Stimulated activated CD4-positive, alpha-beta T cell treated with anti-CD3 and anti-CD28 coated beads, Interleukin-12 subunit alpha, Interleukin-12 subunit beta, amount 100 ng/mL, for 4 hours (primary cell): ENCODE results near the gene GSTP1.
A peak's percentile ranks its signal among the peaks of the same experiment; 100 is the strongest.
"Not testable (repeated sequence)": the region's sequence is repeated elsewhere in the genome, so short reads cannot be mapped to it uniquely, and the experiment has no call there.

Source experiments
- DNase-seq: peaks from one replicate; pipeline ENCODE4 v3.0.0-alpha.2; 2020

The GSTP1 gene

DNA sequence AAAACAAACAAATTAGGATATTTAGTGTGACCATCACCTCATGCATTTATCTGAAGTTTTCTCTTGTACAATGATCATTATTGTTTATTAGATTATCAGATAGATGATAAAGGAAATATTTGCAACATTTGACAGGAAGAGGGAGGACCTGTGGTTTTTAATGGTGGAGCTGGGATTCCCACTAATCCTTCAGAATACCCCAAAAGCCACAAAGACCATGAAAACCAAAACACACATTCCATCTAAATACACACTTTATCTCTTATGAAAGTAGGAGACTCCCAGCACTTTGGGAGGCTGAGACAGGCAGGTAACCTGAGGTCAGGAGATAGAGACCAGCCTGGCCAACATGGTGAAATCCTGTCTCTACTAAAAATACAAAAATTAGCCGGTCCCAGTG, 15.5 kb downstream of the GSTP1 start:
- no peak for DNase-seq

DNA sequence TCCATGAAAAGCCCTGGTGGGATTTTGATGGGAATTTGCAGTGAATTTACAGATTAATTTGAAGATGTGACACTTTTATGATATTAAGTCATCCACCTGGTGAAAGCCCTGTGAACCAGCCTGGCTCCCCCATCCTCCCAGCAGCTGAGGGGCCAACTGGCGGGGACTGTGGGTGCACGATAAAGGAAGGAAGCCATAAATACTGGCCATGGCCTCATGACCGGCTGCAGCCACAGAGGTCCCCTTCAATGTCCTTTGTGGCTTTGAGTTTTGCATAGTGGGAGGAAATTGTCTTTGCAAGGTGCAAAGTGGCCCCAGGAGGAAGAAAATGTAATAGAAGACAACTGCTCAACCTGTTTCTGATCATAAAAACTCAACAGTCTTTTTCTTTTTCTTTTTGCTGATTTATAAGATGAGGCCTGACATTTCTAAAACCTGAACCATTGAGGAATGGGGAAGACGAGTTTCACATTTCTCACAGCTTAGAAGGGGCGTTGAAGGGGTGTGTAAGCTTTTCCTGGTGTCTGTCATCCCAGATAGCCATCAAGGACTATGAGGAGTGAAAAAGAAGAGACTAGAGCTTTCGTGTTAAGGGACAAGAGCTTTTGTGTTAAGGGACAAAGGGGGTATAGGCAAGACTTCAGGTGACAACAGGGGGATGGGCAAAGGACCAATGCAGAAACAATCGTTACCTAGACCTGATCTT, 16.9 kb downstream of the GSTP1 start:
- DNase-seq, result no peak

DNA sequence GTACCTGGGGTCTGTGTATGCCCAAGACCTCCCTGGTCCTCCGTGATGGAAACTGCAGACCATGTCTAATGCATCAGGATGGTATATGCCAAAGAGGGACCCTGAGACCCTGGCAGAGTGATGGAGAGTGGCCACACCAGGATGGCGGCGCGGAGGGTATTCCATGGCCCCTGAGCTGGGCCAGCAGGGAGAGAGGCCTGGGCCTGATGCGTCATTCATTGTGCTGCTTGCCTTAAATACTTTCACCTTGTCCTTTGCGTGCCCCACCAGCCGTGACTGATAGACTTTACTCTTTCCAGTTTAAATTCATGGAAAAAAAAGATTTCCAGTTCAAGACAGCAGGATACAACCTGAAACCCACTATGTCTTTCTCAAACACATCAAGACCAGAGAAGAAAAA, 17.5 kb downstream of the GSTP1 start:
- no peak for DNase-seq

DNA sequence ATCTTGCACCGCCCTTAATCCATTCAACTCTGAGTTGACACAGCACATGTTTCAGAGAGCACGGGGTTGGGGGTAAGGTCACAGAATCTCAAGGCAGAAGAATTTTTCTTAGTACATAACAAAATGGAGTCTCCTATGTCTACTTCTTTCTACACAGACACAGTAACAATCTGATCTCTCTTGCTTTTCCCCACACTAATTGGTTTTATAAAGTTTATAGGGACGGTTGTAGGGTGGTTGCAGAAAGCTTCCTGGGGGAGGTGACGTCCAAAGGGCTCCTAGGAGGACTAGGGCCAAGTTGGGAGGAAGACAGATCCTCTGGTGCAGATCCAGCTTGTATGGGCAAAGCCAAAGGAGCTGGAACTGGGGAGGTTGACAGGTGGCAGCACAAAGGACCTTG, 20.5 kb downstream of the GSTP1 start:
- not testable (repeated sequence) for DNase-seq

DNA sequence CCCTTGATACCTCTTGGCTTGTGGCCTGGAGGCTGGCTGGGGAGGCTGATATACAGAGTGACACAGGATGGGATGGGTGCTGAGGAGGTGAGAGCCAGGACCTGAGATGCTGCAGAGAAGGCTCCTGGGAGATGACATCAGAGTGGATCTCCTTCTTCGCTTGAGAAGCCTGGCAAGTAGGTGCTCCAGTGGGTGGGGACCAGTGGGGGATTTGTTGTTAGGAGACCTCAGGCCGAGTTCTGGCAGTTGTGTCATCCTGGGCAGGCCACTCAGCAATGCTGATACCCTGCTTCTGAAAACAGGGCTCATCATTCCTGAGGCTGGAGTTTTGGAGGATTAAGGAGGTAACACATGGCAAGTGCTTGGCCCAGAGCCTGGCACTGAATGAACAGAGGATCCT, 21.2 kb downstream of the GSTP1 start:
- DNase-seq, result no peak

DNA sequence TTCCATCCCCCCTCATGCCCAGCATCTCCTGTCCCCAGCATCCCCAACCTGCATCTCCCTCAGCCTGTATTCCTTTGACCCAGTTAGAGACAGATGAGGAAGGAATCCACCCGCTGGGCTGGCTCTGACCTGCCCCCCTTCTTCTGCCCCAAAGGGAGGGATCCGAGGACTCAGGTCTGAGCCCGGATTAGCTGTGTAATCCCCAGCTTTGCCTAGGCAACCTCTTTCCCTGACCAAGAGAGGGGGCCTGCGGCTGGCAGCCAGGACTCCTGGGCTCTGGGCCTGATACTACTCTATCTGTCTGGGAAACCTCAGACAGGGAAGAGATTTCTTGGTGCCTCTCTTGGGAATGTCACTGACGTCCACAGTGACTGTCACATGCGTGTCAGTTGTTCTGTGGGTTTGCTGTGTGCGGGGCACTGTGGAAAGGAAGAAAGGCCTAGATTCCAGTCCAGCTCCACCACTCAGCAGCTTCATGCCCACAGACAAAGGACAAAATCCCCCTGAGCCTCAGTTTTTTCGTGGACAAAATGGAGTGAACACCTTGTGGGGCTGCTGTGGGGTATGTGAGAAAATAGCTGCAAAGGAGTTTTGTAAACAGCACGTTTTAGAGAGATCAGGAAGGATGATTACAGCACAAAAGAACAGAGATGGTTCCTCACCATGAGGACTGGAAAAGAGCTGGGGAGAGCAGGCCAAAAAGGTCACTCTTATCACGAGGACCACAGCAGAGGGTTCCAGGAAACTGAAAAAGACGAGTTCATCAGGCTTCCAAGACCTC, 21.8 kb downstream of the GSTP1 start:
- DNase-seq, result no peak

DNA sequence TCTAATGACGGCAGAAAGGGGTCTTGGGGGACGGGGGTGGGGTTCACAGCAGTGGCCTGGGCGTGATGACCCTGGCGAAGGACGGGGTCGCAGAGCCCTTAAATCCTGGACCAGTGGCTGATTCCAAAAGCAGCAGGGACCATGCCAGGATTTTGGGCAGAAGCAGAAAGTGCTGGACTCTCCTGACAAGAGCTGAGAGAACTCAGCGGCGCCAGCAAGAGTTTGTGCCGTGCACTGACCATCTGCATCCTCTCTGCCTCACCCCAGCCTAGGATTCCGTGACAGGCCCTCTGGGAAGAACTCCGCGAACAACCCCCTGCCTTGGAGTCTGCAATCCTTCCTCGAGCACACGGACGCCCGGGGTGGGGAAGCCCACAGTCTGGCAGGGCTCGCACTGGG, 22.5 kb downstream of the GSTP1 start:
- DNase-seq, result no peak

DNA sequence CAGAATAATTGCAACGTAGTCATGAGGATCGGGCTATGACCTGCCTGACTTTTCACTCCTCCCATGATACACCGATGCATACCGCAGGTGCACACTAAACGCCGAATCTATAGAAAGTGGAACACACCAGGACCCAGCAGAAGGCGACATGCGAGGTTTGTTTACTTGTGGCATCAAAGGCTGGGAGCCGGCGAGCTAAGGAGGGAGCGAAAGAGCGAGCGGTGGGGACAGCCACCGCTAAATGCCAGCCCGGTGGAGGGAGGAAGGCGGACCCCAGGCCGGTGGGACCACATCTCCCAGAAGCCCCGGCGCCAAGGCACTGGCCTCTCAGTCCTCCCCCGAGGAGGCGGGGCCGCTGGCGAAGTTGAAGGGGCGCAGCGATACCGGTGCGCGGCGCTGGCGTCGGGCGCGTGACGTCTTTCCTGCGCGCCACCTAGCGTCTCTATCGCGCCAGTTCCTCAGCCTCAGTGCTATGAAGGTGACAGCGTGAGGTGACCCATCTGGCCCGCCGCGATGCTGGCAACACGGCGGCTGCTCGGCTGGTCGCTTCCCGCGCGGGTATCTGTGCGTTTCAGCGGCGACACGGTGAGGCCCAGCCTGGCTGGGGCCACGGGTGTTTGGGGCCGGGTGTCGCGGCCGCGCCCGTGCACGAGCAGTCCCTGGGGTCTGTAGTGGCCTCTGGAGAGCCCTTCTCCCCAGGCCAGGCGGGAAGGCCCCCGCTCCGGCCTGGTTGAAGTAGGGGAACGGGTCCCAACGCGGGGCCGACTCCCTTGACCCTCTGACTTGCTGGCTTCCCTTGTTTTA, 23.1 kb downstream of the GSTP1 start, which contains the start of gene NDUFV1:
TSS of gene NDUFV1 (plus strand) at position 445 of the 804 bp plus-strand sequence. CDS start at position 514, 69 bp downstream.
- DNase-seq, result peak; percentile 98

DNA sequence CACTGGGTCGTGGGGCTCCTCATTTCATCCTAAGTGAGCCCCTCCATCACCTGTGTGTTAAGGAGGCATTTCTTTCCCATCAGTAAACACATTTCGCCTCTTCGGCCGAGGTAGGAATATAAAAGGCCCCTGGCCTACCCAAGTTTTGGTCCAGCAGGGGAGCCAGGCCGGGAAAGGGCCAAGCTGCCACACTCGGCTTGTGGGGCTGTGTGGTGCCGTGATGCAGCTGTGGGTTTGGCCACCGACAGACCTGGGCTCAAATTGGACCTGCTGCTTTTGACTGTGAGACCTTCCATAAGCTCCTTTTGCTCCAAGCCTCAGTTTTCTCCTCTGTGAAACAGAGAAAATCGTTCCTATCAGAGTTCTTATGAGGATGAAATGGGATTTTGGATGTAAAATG, 23.9 kb downstream of the GSTP1 start:
- no peak for DNase-seq

DNA sequence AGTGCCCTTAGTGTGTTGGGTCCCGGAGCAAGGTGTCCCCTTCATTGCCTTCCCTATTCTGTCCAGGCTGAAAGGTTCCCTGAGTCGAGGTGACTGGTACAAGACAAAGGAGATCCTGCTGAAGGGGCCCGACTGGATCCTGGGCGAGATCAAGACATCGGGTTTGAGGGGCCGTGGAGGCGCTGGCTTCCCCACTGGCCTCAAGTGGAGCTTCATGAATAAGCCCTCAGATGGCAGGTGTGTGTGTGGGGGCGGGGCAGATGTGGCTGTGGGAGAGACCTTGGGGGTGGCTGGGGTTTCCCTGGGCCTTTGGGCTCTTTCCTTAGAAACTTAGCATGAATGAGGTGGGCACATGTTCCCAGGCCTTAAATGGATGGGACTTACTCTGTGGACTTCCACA, 24.9 kb downstream of the GSTP1 start:
- no peak for DNase-seq

DNA sequence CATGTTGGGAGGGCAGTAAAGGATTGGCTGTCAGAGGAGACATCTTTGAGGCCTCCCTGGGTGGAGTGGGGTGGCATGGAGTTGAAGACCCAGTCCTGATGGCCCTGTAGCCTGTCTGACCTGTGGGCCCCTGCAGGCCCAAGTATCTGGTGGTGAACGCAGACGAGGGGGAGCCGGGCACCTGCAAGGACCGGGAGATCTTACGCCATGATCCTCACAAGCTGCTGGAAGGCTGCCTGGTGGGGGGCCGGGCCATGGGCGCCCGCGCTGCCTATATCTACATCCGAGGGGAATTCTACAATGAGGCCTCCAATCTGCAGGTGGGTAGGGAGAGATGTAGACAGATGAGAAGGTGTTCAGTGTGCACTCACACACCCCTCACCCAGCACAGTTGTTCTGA, 25.7 kb downstream of the GSTP1 start:
- no peak for DNase-seq

DNA sequence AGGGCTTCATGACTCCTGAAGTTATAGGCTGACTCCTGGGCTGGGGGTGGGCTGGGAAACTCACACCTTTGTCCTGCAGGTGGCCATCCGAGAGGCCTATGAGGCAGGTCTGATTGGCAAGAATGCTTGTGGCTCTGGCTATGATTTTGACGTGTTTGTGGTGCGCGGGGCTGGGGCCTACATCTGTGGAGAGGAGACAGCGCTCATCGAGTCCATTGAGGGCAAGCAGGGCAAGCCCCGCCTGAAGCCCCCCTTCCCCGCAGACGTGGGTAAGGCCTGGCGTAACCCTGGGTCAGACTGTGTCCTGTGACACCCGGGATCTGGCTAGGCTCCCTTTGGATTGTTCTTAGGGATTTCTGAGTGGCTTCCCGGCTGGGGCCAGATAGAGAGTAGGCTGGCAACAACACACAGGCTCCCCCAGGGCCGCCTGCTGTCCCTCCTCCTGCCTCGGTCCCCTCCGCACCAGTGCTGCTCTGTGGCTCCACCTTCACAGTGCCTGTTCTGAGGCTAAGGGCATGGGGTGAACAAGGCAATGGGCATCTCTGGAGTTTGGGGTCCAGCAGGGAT, 26.8 kb downstream of the GSTP1 start:
- DNase-seq, result no peak

DNA sequence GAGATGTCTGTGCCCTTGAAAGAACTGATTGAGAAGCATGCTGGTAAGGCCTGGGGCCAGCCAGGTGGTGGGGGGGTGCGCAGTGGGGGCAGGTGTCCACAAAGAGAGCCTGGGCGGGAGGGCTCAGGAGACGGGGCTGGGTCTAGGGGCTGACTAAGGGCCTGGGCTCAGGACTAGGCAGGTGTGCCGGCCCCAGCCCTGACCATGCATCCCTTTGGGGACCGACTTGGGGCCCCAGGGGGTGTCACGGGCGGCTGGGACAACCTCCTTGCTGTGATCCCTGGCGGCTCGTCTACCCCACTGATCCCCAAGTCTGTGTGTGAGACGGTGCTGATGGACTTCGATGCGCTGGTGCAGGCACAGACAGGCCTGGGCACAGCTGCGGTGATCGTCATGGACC, 27.6 kb downstream of the GSTP1 start:
- no peak for DNase-seq

DNA sequence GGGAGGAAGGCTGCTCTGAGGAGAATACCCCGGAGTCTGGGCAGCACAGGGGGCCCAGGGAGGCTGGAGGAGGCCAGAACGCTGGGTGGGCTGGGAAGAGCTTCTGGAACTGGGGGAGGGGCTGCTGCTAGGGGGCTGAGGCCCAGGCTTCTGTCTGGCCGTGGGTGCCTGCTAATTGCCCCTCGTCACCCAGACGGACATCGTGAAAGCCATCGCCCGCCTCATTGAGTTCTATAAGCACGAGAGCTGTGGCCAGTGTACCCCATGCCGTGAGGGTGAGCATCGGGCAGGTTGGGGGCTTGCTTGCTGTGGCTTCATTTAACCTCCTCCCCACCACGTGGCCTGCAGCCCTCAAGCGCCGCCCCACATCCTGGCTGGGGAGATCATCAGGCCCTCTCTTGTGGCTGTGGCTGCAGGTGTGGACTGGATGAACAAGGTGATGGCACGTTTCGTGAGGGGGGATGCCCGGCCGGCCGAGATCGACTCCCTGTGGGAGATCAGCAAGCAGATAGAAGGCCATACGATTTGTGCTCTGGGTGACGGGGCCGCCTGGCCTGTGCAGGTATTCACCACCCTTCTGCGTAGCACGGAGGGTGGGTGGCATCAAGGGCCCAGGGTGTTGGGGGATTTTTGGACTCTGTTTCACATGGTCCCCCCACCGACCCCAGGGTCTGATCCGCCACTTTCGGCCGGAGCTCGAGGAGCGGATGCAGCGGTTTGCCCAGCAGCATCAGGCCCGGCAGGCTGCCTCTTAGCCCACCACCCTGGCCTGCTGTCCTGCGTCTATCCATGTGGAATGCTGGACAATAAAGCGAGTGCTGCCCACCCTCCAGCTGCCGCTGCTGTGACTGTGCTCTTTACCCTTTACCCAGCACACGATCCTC, 28.3 kb downstream of the GSTP1 start:
- DNase-seq, result no peak

DNA sequence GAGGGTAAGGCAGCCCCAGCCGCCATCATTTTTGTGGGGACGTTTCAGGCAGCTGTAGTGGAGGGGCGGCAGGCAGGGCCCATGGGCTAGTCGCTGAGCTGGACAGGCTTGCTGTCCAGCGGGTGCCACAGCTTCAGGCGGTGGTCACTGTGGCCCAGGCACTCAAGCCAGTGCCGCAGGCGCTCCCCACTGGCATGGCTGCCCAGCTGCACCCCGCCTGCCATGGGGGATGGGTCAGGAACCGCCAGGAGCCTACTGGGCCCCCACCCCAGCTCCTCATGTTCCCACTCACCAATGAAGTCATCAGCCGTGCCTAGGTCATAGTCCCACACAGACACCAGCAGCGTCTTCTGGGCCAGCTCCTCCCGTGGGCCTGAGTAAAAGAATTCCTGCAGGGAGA, 29.1 kb downstream of the GSTP1 start:
- no peak for DNase-seq

DNA sequence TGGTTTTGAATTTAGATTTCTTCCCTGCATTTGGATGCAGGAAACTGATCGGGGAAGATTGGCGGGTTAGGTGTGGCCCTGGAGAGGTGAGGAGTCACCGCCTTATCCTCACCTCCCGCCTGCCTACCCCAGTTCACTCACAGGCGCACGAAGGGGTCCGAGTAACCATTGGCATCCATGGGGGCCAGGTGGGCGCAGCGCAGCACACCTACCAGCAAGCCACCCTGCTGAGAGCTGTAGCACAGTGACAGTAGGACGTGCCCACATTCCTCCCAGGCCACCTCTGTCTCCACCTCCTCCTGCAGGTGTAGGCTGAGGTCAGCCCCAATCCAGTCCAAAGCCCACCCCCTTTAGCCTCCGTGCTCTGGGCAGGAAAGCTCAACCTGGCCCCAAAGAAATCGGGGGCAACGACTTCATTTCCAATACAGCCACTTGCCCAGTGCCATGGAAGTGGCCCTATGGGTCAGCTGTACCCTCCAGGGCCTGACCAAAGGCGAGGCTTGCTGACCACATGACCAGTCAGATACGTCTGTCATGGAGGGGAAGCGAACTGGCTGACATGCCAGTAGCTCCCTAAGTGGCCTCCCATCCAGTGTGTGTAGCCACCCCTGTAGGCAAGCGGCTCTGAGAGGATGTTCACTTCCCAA, 29.8 kb downstream of the GSTP1 start:
- DNase-seq, result no peak

DNA sequence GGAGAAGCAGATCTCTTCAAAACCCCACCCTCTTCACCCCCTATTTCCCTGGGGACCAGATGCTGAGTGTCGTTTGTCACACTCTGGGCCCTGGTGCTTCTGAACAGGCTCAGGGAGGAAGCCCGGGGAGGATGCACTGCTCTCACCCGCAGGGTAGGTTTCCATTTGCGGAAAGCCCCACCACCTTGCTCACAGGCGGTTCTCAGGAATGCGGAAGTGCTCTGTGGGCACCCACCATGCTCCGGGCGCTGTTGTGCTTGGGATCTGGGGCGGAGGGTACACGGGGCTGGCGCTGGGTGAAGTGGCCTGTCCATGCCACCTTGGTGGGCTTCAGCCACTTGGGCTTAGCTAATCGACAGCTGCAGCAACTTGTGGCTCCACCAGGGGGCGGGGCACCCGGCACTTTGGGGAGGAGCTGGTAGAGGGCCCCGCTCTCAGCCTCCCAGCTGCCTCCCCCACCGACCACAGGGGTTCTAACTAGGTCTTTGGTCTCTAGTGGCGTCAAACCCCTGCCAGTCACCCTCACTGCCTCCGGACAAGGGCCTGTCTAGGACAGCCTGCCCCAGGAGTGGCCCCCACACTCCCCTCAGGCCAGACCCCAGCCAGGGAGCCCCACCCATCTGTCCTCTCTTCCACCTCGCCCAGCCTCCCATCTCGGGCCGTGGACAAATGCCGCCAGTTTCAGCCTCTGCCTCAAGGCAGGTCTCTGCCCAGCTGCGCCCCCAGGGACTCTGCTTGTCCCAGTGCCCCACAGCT, 30.5 kb downstream of the GSTP1 start:
- peak; percentile 72 for DNase-seq

DNA sequence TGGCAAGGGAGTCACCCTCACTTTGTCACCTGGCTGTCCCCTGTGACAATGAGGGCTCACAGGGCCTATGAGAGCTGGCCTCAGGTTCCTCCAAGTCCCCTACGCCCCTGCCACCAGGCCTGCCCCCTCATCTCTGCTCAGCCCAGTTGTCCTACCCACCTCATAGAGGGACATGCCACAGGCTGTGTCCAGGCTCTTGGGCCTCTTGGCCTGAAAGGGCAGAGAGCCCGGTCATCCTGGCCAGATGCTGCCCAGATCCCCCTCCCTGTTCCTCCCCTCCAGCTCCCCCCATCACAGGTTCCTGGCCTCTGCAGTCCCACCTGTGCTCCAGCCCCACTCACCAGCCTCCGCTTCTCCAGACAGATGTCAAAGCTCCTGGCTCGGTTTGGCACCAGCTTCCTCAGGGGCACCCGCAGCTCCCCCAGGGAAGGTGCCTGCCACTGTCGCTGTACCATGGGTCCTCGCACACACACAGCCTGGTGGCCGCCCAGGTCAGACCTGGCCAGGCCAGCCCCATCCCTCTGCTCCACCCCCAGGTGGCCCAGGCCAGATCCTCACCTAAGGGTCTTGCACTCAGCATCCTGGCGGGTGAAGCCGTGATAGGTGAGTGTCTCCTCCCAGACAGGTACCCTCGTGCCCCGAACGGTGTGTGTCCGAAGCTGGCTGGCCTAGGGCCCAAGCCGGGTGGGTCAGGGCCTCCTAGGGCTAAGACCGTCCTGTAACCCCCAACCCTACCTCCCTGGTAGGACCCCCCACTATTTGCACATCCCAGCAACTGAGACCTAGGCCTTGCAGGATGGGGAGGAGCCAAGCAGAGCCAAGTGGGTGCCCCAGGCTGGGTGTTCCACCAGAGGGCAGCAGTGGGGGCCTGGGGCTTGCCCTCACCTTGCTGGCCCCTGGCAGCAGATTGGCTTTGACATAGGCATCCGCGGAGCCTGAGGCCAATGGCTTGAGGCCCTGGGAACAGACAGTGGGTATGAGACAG, 31.4 kb downstream of the GSTP1 start:
- DNase-seq, result peak; percentile 55

DNA sequence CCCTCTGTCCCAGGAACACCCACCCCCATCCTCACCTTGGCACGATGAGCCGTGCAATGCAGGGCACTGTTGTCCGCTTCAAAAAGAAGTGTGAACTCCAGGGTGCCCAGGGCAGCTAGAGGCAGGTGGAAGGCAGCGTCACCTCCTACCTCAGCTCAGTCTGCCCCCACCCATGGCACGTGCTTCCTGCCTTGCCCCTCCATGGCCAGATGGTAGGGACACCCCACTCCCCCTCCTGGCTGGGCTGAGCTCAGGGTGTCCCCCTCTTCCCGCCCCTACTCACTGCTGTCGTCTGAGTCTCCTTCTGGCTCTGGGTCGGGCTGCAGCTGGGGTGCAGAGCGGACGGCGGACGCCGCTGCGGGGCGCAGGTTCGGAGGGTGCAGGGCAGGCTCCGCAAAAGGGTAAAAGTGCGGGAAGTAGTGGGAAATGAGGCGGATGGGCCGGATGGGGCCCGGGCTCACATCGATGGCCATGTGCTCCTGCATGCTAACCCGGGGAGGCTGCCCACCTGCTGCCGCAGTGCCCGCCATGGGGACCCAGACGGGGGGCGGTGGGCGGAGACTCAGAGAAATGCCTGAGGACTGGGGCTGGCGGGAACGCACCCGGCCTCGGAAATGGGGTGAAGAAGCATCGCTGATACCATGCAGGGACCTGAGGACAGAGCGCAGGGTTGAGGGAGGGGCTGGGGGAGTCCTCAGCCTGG, 32.3 kb downstream of the GSTP1 start:
- no peak for DNase-seq
